ENCODE data around the gene AQP4.

AQP4 gene

DNA sequence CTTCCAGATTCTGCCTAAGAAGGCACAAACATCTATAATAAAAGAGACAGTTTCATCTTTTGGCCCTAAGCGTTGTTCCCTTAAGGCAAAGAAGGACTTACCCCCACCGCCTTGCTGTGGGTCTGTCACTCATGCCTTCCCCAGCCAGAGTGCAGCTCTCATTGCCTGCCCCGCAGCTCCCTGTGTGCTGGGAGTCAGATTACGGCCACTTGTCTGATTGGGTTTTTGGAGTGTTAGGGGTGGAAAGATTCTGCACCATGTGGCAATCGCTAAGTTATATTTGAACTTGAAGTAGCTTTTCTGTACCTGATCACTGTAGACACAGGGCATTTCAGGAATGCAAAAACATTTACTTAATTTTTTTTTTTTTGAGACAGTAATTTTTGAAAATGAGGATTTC is at the start of gene AQP4:
Gene AQP4 (minus strand): TSS at position 151 of the 400 bp plus-strand sequence. CDS start 18 bp downstream, at position 133.
- no peak for DNase-seq

- no peak for DNase-seq
These were observed 46.3 kb upstream of the AQP4 start for GRCh38 chr18:26911840-26912239.

DNA sequence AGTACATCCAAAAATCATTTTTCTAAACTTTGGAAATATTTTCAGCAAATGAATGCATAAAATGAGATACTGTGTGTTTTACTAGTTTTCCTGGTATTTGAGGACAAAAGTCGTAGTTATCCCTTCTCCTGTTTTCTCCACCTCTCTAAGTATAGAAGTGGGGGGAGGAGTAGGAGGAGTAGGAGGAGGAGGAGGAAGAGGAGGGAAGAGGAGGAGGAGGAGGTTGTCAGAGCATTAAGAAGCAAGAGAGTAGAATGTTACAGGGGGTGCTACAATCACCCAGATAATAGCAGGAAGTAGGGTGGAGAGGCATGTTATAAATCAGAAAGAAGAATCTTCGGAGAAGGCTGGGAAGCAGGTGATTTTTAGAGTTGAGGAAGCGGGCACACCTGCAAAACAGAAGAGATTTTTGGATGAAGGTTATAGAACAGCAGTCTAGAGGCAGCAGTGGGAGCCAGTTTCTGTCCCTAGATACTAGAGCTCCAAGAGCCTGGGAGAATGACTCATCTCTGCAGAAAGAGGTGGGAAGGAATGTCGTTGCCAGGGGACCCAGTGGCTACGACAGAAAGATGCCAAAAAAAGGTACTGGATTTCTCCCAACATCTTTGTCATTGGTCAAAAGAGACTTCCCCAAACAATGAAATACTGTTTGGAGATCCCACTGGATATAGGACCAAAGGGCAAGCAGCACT is 44.2 kb upstream of the AQP4 start:
- DNase-seq: no peak

DNA sequence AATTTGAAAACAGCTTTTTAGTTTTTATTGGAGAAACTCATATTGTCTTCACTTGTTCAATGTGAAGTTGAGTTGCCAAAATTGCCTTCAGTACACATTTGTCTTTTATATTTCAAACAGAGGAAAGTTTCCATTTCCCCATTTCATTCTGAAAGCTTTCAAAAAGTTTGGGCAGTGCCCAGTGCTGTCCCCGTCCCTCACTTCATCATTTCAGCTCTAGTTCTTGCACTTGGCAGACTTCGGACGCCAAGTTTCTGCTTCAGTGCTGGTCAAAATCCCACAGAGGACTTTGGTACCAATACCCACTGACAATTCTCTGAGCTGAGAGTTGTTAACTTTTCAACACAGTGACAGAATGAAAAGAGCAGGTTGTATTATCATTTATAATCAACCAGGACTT is 43.4 kb upstream of the AQP4 start:
- no peak for DNase-seq

GRCh38 chr18:26902291-26902690 is 36.8 kb upstream of the AQP4 start:
- no peak for DNase-seq

- DNase-seq: no peak
These were observed 35.5 kb upstream of the AQP4 start for GRCh38 chr18:26901020-26901419.

GRCh38 chr18:26894426-26894825 is 28.9 kb upstream of the AQP4 start:
- DNase-seq: no peak

- DNase-seq: no peak
These were observed 28.5 kb upstream of the AQP4 start for GRCh38 chr18:26893996-26894395.

DNA sequence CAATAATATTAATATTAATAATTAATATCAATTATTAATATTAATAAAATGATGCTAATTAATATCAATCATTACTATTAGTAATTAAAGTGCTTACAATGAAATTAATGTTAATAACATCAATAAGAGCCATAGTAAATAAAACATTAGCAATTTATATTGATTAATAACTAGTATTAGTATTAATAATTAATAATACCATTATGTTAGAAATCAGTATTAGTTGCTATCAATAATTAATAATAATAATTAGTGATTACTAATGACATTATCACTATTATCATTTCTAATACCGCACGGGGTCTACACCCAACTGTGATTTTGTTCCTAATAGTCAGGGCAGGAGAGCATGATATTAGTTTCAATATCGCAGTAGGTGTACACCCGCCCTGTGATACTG is 22.8 kb upstream of the AQP4 start:
- DNase-seq: no peak

GRCh38 chr18:26875040-26875654 is 9.6 kb upstream of the AQP4 start:
- no peak for DNase-seq

- no peak for DNase-seq
These were observed 8.8 kb upstream of the AQP4 start for GRCh38 chr18:26874283-26874682.

DNA sequence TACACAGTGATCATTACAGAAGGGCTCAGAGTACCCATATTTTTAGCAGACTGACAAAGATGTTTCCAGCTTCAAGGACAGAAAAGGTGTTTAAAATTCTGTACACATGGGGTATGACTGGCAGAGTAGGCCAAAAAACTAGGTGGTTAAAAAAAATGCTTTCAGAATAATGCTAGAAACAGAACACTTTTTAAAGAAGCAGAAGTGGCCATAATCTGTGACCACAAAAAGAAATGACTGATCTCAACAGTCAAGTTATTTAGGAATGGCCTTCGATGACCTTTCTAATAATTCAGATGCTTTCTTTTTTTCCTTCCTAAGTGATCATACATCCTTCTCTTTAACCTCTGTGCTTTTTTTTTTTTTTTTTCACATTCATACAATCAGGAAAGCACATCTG is 4.1 kb upstream of the AQP4 start:
- DNase-seq: no peak

DNA sequence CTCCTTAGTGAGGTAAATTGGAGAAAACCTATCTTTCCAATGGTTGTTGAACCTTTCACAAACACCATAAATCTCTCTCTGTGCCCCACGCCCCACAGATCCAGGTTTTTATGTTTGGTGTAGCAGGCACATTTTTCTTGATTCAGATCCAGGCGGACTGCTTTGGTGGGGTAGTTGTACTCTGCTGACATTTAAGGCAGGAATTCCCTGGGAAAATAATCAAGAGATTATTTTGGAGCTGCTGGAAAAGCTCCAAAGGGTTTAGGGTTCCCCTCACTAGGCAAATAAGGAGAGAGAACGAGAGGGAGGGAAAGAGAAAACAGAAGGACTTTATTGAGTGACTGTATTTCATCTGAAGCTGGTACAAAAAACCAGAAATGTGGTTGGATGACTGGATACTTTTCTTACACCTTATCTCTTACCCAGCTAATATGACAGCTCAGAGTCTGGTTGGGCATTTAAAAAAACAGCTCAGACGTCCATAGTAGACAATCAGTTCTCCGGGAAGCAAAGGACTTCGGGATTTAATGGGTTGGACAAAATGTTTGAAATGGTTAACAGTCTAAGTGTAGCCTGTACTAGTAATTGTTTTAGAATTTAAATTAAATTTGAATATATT is 3.6 kb upstream of the AQP4 start:
- DNase-seq: no peak

- DNase-seq: no peak
These were observed 2.0 kb upstream of the AQP4 start for GRCh38 chr18:26867471-26867870.

DNA sequence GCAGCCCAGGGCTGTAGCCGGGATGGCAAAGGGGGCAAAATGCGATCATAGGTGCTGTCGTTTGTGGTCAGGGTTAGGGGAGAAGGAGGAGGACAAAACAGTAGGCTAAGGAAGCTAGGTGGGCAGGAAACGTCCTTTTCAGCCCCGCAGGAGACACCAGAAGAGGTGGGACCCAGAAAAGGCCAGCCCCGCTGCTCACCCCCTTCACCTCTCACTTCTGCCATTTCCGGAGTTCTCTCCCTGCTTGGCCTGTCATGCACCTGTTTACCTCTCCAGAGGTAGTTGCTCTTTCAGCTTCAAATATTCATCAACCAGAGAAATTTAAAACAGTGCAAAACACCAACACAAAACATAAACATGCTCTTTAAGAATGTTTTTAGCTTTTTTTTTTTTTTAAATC is 849 bp downstream of the AQP4 start:
- no peak for DNase-seq

DNA sequence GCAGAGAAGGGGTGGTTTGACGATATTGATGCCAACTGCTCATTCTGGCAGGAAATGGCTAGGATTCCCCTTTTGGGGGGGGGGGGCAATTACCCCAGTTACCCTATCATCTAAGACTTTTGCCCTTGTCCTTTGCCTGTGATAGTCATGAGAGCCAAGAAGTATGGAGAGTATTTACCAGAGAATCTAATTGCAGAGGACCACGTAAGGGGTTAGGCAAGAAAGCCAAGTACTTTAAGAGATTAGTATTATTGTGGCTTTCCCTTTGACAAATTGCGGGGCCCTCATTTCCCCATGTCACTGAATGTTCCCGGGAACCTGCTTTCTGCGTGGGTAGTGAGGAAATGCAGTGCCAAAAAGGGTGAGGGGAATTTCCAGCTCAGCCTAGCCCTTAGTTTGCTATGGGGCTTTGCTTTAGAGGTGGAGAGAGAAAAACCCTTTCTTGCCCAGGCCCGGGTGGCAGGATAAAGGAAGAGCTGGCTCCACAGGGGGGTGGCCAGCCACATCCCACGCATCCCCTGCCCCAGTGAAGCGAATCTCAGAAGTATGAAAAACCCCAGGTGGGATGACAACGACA is 1.5 kb downstream of the AQP4 start:
- no peak for DNase-seq

DNA sequence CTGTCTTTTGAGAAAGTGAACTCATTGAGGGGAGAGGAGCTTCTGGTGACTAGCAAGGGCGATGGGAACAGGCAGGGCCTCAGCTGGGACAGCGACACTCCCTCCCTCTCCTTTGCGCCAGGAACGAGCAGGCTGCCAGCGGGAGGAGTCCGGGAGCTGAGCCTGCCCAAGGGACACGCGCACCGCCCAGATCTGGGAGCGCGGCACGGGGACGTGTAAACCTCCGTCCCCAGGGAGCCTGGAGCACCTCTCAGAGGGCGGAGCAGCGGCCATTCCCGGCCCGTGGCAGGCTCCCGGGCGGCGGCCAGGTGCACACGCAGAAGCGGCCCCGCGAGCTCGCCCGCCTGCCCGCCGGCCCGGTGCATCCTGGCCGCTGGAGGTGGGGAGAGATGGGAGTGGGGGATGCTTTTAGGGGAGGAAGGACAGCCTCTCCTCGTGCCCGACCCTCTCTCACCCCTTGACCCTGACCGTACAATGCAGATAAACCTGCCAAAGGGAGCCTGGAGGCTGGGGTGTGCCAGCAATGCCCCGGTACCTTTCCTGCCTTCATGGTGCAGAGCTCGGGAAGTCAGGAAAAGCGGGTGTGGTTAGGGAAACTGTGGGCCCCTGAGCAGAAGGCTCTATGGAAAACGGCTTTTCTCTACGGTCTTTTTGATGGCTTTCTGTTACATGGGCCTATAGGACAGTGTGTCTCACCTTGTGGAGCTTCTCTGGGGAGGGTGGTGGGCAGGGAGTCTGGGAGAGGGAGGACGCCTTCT is 2.2 kb downstream of the AQP4 start:
- DNase-seq: no peak

DNA sequence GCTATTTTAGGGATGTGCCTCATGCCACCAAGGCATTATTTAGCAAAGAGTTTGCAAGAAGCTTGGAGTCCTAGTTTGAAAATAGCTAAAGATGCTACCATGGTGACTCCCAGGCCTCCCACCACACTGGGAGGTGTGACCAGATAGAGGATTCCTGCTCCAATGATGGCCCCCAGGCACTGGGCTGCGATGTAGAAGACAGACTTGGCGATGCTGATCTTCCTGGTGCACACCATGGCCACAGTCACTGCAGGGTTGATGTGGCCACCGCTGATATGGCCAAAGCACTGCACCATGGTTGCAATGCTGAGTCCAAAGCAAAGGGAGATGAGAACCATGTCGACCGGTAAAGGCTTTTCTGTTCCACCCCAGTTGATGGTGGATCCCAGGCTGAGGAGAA is 3.4 kb downstream of the AQP4 start:
- DNase-seq: no peak

DNA sequence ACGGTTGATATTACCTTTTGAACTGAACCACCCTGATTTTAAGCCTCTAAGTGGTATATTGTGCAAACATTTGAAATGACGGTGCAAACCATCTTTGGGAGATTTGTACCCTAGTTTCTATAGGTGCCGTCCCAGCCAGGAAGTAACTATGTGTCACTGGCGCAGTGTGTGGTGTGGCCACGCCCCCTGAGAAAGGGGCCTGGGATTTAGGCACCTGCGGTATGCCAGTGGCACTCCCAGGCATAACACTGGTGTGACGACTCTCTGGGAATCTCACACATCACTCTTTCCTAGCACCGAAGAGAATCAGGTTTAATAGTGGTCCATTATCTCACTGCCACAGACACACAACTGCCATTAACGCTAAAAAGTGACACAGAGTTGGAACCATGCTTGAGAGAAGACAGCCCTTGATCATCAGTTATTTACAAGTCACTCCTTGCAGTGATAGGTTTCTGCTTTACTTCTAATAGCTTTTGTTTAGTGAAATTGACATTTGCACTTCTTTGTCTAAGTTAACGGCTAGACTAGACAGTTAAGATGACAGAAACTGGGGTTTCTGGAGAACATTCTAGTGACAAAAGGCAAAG is 11.1 kb downstream of the AQP4 start:
- DNase-seq: no peak

DNA sequence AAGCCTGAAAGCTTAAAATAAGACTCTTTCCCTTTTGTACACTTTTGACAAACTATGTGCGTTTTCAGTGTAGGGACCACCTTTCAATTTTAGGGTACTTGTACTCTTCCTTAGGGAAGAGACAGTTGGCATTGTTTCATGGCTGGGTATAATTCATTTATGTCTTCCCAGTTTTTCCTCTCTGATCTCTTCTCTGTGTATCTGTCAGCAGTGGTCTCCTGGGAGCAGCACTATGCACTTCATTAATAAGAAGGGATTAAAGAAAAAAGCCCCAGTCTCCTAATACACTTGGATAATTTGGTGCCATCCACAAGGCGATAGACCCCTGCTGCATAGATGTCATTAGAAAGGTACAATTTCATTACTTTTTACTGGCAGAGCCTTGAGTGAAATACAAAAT is 12.1 kb downstream of the AQP4 start:
- DNase-seq: no peak

DNA sequence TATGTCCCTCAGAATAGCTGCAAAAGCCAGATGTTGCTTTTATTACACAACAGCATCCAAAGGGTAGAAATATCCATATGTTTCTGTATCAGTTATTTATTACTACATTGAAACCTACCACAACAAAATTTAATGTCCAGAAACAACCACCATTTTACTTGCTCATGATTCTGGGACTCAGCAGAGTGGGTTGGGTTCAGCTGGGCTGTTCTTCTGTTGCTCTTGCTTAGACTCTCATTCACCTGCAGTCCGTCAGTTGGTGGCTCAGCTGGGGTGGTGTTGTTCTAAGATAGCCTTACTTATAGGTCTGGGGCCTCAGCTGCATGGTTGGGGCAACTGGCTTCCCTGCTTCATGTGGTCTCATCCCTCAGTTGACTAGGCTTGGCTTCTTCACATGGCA is 21.7 kb downstream of the AQP4 start:
- DNase-seq: no peak

DNA sequence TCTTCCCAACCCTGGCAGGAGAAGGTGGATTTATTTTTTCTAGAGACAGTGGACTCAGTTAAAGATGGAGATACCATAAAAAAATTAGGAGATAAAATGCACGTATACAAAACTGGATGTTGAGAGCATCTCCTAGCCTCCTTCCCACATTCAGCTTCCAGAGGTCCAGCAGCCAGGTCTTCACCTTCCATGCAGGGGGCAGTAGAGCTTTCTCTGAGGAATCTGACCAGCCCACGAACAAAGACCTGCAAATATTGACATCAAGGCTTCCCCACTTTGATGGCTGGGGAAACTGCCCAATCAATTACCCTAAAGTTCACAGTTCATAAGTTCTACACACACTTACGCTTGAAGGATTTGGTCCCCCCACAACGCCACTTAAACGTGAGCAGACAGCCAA is 24.5 kb downstream of the AQP4 start:
- no peak for DNase-seq

GRCh38 chr18:26839609-26840008 is 25.9 kb downstream of the AQP4 start:
- no peak for DNase-seq
